T-cell (primary cell): Measurements from ENCODE around the gene TNFAIP3. TPM values are rescaled to one million over a fixed set of nuclear protein-coding genes. Genes with fewer than 3 reads are reported as not detected.

ENCODE experiments used
- ATAC-seq, 4 experiments: fragments of 200-7000 bp in 3 of 4; fragments of 150-1000 bp in 1 of 4; cut with Tn5 transposase; replicated peaks in 1 of 4; 1 replicate in 3 of 4; 2 replicates in 1 of 4; pipeline ENCODE4 v1.10.0; 2021; ENCODE audit warnings: moderate library complexity in 3 of 4, mild to moderate bottlenecking in 2 of 4, moderate number of reproducible peaks in 1 of 4
- CTCF ChIA-PET, 2 donors: fragments of 300-600 bp; sonication (Branson Sonifier 250); formaldehyde crosslinking; loops; one replicate each; lab custom pipeline; 2022; ENCODE audit warnings: antibody characterized with exemption in 2 of 2; lab: Charles Lee
- POLR2A ChIA-PET, 2 donors: fragments of 300-600 bp; sonication (Branson Sonifier 250); formaldehyde crosslinking; loops; one replicate each; lab custom pipeline; 2022; ENCODE audit warnings: antibody characterized with exemption in 2 of 2; lab: Charles Lee
- DNase-seq, 35 experiments: peaks; one replicate each; pipeline versions ENCODE4 v3.0.0 to v3.0.0-alpha.2; 2013 to 2023
- H3K27ac ChIP-seq: one replicate; pipeline ENCODE4 v1.5.1; 2013; ENCODE audit warnings: low read length
- H3K27me3 ChIP-seq, 2 experiments: replicated peaks in 1 of 2; 1 replicate in 1 of 2; 2 replicates in 1 of 2; pipeline versions ENCODE4 v1.6.1 to v1.7.0; 2013; ENCODE audit warnings: low read length in 1 of 2, mixed read lengths in 1 of 2; ENCODE audit not compliant: control insufficient read depth in 2 of 2, insufficient read depth in 2 of 2; ENCODE audit errors: extremely low read depth in 1 of 2
- H3K36me3 ChIP-seq, 2 donors: 1 replicate in 1 of 2; 2 replicates in 1 of 2; pipeline versions ENCODE4 v1.6.1 to v1.7.0; 2013; ENCODE audit warnings: low read length in 1 of 2; ENCODE audit not compliant: control insufficient read depth in 2 of 2, insufficient read depth in 1 of 2; ENCODE audit errors: extremely low read depth in 1 of 2
- H3K4me1 ChIP-seq, 2 experiments: 1 replicate in 1 of 2; 2 replicates in 1 of 2; pipeline versions ENCODE4 v1.6.1 to v1.7.0; 2013; ENCODE audit warnings: low read length in 2 of 2, mixed read lengths in 1 of 2; ENCODE audit not compliant: insufficient read depth in 2 of 2, control insufficient read depth in 1 of 2; ENCODE audit errors: extremely low read depth in 1 of 2
- H3K4me3 ChIP-seq, 2 donors: 1 replicate in 1 of 2; 2 replicates in 1 of 2; pipeline versions ENCODE4 v1.5.1 to v1.7.0; 2013; ENCODE audit warnings: mild to moderate bottlenecking in 2 of 2, low read length in 1 of 2, moderate library complexity in 1 of 2; ENCODE audit not compliant: control insufficient read depth in 1 of 2; ENCODE audit errors: extremely low read depth in 1 of 2
- H3K9me3 ChIP-seq: 2 replicates; pipeline ENCODE4 v1.7.0; 2013
- H3K27ac Mint-ChIP-seq, 2 donors: one replicate each; pipeline ENCODE4 v1.8.0; 2020 to 2021; ENCODE audit warnings: mild to moderate bottlenecking in 2 of 2, mixed read lengths in 2 of 2
- H3K27me3 Mint-ChIP-seq, 2 donors: one replicate each; pipeline ENCODE4 v1.8.0; 2021 to 2022; ENCODE audit warnings: mixed read lengths in 2 of 2
- H3K36me3 Mint-ChIP-seq: one replicate; pipeline ENCODE4 v1.8.0; 2021; ENCODE audit warnings: mixed read lengths
- H3K4me1 Mint-ChIP-seq, 3 donors: one replicate each; pipeline ENCODE4 v1.8.0; 2020 to 2022; ENCODE audit warnings: mixed read lengths in 3 of 3, mild to moderate bottlenecking in 1 of 3
- H3K4me3 Mint-ChIP-seq, 3 donors: one replicate each; pipeline ENCODE4 v1.8.0; 2020 to 2022; ENCODE audit warnings: mild to moderate bottlenecking in 3 of 3, mixed read lengths in 3 of 3, moderate library complexity in 3 of 3
- H3K9me3 Mint-ChIP-seq, 3 donors: one replicate each; pipeline ENCODE4 v1.8.0; 2020 to 2022; ENCODE audit warnings: mixed read lengths in 3 of 3
- WGBS: methylation state at CpG from one replicate; pipeline ENCODE4 v1.1.5; 2013; ENCODE audit warnings: missing lambda C conversion rate; ENCODE audit not compliant: insufficient coverage; 5-methylcytosine and 5-hydroxymethylcytosine counted together
- total RNA-seq, 35 experiments: library from RNA in 6 of 35; stranded (reverse) in 6 of 35; fragments of 120-200 nt in 1 of 35; gene quantifications; one replicate each; pipeline versions ENCODE4 v1.2.1 to v1.2.4 and lab custom pipeline; 2013 to 2026

TNFAIP3 gene
- total RNA-seq, 5 donors from 2014 or later (not counting 1 experiment from before 2014, with no cell fraction given): 109 to 2,994 (median 145) TPM

DNA sequence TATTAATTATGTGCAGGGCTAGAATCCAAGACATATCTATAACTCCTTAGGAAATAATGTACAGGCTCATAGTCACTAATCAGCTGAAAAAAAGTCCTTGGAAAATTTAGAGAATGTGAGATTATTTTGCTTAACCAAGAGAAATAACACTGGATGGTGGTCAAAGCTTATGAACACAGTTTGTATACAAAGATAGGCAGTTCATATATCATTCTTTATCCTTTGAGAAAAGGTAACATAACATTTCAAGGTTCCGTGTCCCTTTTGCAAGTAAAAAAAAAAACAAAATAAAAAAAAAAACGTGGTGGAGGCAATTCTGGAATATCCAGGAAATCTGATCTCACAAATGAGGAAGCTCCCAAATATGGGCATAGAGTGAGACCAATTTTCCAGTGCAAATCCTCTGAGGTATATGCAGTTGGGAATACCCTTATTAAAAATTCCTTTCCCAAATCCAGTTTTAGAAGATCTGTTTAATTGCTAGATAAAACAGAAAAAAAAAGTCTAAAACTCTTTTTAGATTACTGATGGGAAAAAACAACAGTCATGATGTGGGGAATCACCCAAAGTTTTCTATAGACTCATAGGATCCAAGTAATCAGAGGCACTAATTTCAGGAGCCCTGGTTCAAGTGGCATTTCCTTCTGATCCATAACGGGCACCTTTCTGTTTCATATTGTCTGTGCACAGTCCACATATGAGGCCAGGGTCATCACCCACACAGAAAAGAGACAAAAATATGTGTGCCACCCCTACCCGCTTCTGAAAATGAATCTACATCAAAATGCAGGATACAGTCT, 17.7 kb upstream of the TNFAIP3 start:
- Histone ChIP-seq H3K4me3 (no peak overlapping the region), H3K27ac (no peak overlapping the region), H3K4me1 (peaks cover 0 to 5% of the 10 kb centered on the region in 2 experiments), H3K9me3 (no peaks in the 10 kb centered on the region), H3K27me3 (no peaks in the 10 kb centered on the region), H3K36me3 (no peaks in the 10 kb centered on the region)
- Mint-ChIP-seq H3K36me3 (no peaks in the 10 kb centered on the region), H3K4me3 (no peak overlapping the region), H3K27ac (no peak overlapping the region), H3K27me3 (no peaks in the 10 kb centered on the region), H3K4me1 (peaks cover 0 to 5% (median 4%) of the 10 kb centered on the region in 3 donors), H3K9me3 (no peaks in the 10 kb centered on the region)
- CTCF ChIA-PET: interaction anchor here in 1 of 2 donors (0.6 kb wide), 1 partner anchor 191 kb away, joined by 3 read pairs; no protein-coding TSS in a partner anchor
- no peak for DNase-seq
- POLR2A ChIA-PET: interaction anchor here (0.7 to 1.0 kb wide), 2 partner anchors 23 to 631 kb away, joined by 6 read pairs; no protein-coding TSS in a partner anchor
- WGBS: no CpG with 5 or more reads among the region's 4 CpGs
- no peak for ATAC-seq

DNA sequence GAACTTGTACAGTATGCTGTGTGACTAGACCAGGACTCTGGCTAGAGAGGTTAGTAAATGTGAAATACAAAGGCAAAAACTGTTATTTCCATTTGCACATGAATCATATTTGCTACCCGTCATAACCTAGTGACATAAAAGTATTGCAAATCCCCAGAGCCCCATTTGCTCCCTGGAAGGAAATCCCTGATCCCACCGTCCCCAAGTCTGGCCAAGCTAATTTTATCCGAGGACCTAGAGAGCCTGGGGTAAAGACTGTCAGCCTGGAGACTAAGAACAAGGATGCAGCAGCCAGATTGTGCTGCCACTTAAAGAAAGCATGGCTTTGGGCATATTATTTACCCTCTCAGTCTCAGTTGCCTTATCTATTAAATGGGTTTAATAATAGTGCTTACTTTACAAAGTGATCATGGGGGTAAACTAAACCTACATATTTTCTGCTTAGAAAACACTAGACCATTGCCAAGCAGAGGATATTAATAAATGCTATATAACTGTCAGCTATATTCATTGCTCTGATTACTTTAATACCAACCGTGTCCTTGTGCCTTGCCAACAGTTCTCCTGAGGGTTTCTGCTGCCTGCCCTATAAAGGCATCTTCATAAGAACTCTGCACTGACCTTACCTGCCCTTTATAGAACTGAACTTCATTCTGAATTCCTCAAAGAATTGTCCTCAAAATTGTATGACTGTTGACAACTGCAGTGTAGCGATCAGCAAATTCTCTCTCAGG, 16.9 kb upstream of the TNFAIP3 start:
- Mint-ChIP-seq H3K4me3 (no peak overlapping the region), H3K27ac (no peak overlapping the region), H3K4me1 (peaks cover 0 to 5% (median 4%) of the 10 kb centered on the region in 3 donors), H3K36me3 (peaks cover under 1% of the 10 kb centered on the region), H3K27me3 (no peaks in the 10 kb centered on the region), H3K9me3 (no peaks in the 10 kb centered on the region)
- Histone ChIP-seq H3K27ac (no peak overlapping the region), H3K4me1 (peaks cover 0 to 5% of the 10 kb centered on the region in 2 experiments), H3K27me3 (no peaks in the 10 kb centered on the region), H3K4me3 (no peak overlapping the region), H3K9me3 (no peaks in the 10 kb centered on the region), H3K36me3 (no peaks in the 10 kb centered on the region)
- ChIA-PET POLR2A (no interaction called here), CTCF (no interaction called here)
- ATAC-seq (no peak), DNase-seq (no peak)
- WGBS: 70% methylated on average over 5 of the region's 5 CpGs

DNA sequence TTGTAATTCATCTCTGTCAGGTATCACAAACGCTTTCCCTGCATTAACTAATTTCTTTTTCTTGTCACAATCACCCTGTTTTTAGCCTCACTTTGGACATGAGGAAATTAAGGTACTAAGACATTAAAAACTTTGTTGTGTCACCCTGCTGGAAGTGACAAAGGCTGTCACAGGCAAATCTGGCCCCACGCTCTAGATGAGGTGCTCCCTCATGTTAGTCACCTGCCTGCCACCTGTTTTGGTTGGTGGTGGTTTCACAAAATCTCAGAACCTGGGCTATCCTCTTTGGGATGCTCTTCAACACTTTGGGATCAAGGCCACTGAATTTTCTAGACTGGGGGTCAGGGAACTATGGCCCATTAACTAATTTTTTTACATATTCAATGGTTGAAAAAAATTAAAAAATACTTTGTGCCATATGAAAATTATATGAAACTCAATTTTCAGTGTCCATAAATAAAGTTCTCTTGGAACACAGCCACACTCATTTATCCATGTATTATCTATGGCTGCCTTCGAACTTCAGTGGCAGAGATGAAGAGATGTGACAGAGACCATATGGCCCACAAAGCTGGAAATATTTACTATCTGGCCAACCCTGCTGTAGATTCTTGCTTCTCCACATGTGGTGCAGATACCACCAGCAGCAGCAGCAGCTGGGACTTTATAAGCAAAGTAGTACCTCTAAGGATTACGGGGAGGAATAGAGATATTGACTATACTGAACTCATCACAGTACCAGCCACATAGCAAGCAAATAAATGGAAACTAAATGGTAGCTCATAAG, 16.1 kb upstream of the TNFAIP3 start:
- POLR2A ChIA-PET: no interaction called here
- no peaks in the 10 kb centered on the region for H3K27me3 ChIP-seq

DNA sequence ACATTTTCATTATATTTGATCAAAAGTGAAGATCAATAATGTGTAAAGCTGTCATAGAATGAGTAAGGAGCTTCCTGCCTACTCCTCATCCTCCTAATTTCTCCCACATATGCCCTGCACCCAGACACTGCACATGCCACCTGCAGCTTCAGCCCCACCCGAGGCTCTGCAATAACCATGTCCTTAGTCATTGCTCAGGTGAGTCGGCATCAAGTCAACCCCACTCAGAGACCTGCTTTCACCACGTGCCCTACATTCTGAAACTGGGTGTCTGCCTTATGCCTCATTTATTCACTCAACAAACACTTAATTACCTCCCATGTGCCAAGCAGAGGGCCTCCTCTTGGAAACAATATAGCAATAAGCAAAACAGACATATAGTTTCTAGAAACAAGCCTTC, 15.4 kb upstream of the TNFAIP3 start:
- 83% methylated on average over 3 of the region's 3 CpGs for WGBS
- ChIA-PET CTCF (interaction anchor here in 1 of 2 donors (0.6 kb wide), 1 partner anchor 129 kb away, joined by 3 read pairs; no protein-coding TSS in a partner anchor), POLR2A (no interaction called here)
- no peak overlapping the region for H3K27ac ChIP-seq
- Mint-ChIP-seq H3K4me1 (peaks cover 0 to 5% (median 4%) of the 10 kb centered on the region in 3 donors), H3K9me3 (peaks cover 0 to 8% (median 0%) of the 10 kb centered on the region in 3 donors), H3K27ac (no peak overlapping the region), H3K36me3 (peaks cover 15% of the 10 kb centered on the region), H3K4me3 (no peak overlapping the region), H3K27me3 (no peaks in the 10 kb centered on the region)
- DNase-seq (no peak), ATAC-seq (no peak)
- H3K4me1 ChIP-seq: peaks cover 0 to 3% of the 10 kb centered on the region in 2 experiments
- no peaks in the 10 kb centered on the region for H3K9me3 ChIP-seq
- peaks cover 0 to 3% of the 10 kb centered on the region in 2 donors for H3K36me3 ChIP-seq
- no peaks in the 10 kb centered on the region for H3K27me3 ChIP-seq
- no peak overlapping the region for H3K4me3 ChIP-seq

More for the DNA sequence above, 16.1 kb upstream of the TNFAIP3 start:
- Mint-ChIP-seq H3K4me1 (peaks cover 0 to 5% (median 4%) of the 10 kb centered on the region in 3 donors), H3K4me3 (no peak overlapping the region), H3K27me3 (no peaks in the 10 kb centered on the region), H3K27ac (no peak overlapping the region), H3K36me3 (peaks cover 9% of the 10 kb centered on the region), H3K9me3 (peaks cover 0 to 4% (median 0%) of the 10 kb centered on the region in 3 donors)
- no peak for DNase-seq
- Histone ChIP-seq H3K9me3 (no peaks in the 10 kb centered on the region), H3K36me3 (peaks cover 0 to 1% of the 10 kb centered on the region in 2 donors), H3K4me3 (no peak overlapping the region), H3K4me1 (peaks cover 0 to 5% of the 10 kb centered on the region in 2 experiments), H3K27ac (no peak overlapping the region)
- WGBS: 71% methylated on average over 1 of the region's 4 CpGs
- ATAC-seq: no peak
- CTCF ChIA-PET: interaction anchor here in 1 of 2 donors (0.6 kb wide), 1 partner anchor 128 kb away, joined by 3 read pairs; no protein-coding TSS in a partner anchor

DNA sequence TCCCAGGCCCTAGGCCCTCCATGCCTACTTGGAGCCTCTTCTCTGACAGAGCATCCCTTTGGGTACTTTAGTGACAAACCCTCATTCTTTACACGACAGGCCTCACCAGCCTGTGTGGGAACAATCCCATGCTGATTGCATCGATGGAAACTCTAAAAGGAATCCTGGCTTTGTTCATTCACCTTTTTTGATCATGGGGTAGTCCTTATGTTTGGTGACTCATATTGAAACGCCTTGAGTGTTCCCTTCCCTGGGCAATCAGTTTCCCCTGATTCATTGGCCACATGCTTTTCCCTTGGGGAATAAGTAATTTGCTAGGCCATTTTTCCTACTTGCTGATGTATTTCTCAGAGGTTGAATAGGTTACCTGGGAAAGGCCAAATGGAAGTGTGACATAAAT, 14.7 kb upstream of the TNFAIP3 start:
- WGBS: no CpG with 5 or more reads among the region's 3 CpGs
- Mint-ChIP-seq H3K4me3 (no peak overlapping the region), H3K27me3 (no peaks in the 10 kb centered on the region), H3K4me1 (peaks cover 0 to 5% (median 4%) of the 10 kb centered on the region in 3 donors), H3K27ac (no peak overlapping the region), H3K36me3 (peaks cover 20% of the 10 kb centered on the region), H3K9me3 (peaks cover 0 to 8% (median 0%) of the 10 kb centered on the region in 3 donors)
- POLR2A ChIA-PET: no interaction called here
- H3K4me1 ChIP-seq: no peaks in the 10 kb centered on the region
- no peak for ATAC-seq
- H3K9me3 ChIP-seq: no peaks in the 10 kb centered on the region
- DNase-seq: no peak
- CTCF ChIA-PET: no interaction called here
- peaks cover 0 to 3% of the 10 kb centered on the region in 2 donors for H3K36me3 ChIP-seq
- no peak overlapping the region for H3K4me3 ChIP-seq
- no peaks in the 10 kb centered on the region for H3K27me3 ChIP-seq
- H3K27ac ChIP-seq: no peak overlapping the region
